ENCODE results near the gene RBMY1D. TPM values are rescaled to one million over a fixed set of nuclear protein-coding genes. Genes with fewer than 3 reads are reported as not detected.

The RBMY1D gene
- polyA plus RNA-seq, 1 of the 3 experiments (the other 2 are of a cell fraction), result not detected

DNA sequence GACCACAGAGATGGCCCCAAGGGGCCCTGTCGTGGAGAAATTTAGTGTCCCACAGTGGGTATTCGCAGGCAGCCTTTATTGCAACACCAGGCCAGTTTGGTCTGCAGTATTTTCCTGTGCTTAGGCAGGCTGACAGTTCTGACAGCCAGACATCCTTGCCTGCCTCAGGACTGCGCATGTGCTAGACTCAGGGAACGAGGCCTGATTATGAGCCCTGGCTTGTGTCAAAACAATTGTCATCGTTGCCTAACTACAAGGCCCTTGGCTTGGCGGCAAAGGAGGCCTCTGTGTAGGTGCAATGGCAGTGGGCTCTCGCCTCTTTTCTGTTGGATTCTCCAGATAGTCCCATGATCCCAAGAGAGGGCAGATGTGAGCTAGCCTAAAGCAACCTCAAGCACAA lies 59.3 kb downstream of the RBMY1D start (continued):
- TF ChIP-seq, protein P1, sequence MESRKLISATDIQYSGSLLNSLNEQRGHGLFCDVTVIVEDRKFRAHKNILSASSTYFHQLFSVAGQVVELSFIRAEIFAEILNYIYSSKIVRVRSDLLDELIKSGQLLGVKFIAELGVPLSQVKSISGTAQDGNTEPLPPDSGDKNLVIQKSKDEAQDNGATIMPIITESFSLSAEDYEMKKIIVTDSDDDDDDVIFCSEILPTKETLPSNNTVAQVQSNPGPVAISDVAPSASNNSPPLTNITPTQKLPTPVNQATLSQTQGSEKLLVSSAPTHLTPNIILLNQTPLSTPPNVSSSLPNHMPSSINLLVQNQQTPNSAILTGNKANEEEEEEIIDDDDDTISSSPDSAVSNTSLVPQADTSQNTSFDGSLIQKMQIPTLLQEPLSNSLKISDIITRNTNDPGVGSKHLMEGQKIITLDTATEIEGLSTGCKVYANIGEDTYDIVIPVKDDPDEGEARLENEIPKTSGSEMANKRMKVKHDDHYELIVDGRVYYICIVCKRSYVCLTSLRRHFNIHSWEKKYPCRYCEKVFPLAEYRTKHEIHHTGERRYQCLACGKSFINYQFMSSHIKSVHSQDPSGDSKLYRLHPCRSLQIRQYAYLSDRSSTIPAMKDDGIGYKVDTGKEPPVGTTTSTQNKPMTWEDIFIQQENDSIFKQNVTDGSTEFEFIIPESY (IDR thresholded peaks at IDR 0.05; ENCODE audit: borderline replicate concordance, low read depth), result no peak
- TF ChIP-seq, protein P2, sequence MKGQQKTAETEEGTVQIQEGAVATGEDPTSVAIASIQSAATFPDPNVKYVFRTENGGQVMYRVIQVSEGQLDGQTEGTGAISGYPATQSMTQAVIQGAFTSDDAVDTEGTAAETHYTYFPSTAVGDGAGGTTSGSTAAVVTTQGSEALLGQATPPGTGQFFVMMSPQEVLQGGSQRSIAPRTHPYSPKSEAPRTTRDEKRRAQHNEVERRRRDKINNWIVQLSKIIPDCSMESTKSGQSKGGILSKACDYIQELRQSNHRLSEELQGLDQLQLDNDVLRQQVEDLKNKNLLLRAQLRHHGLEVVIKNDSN (IDR thresholded peaks at IDR 0.05; ENCODE audit: borderline replicate concordance, low read depth), result no peak
- no peak for TF ChIP-seq YY1 (IDR thresholded peaks at IDR 0.05; ENCODE audit: low read depth)
- no peak for TF ChIP-seq EZH2phosphoT487 (IDR thresholded peaks at IDR 0.05; ENCODE audit: borderline replicate concordance, low read depth)

Other genes starting within 250 kb of the RBMY1D start
- gene RBMY1E, start 23.5 kb upstream of the RBMY1D start, polyA plus RNA-seq (2012; rRNA removed), result not detected in 2 replicates

Data from SK-N-SH (cell line).